GM23338 (cell line): ENCODE results near the gene SMOC2. TPM values are rescaled to one million over a fixed set of nuclear protein-coding genes. Genes with fewer than 3 reads are reported as not detected.

Experiments
- ATAC-seq: fragments of 200-7000 bp; cut with Tn5 transposase; 3 replicates; pipeline ENCODE4 v1.9.1; 2020
- DNase-seq: peaks from one replicate; pipeline ENCODE4 v3.0.0-alpha.2; 2015; ENCODE audit warnings: low spot score
- H2AFZ ChIP-seq: fragments of 200-600 bp; sonication (generic); 2 replicates; pipeline ENCODE4 v1.8.0; 2016; ENCODE audit warnings: antibody characterized with exemption, mild to moderate bottlenecking, moderate library complexity
- H3F3A ChIP-seq: fragments of 200-600 bp; sonication (generic); replicated peaks from 2 replicates; pipeline ENCODE4 v1.8.0; 2017; ENCODE audit warnings: antibody characterized with exemption, mixed run types, low read depth
- H3K27ac ChIP-seq: fragments of 200-600 bp; sonication (generic); 2 replicates; pipeline ENCODE4 v1.6.1; 2016; ENCODE audit warnings: low read depth
- H3K27me3 ChIP-seq: fragments of 200-600 bp; sonication (generic); 2 replicates; pipeline ENCODE4 v1.8.0; 2016; ENCODE audit warnings: mild to moderate bottlenecking, mixed run types, moderate library complexity; ENCODE audit not compliant: insufficient read depth
- H3K36me3 ChIP-seq: fragments of 200-600 bp; sonication (generic); 2 replicates; pipeline ENCODE4 v1.8.0; 2016; ENCODE audit warnings: mild to moderate bottlenecking; ENCODE audit not compliant: insufficient read depth
- H3K4me1 ChIP-seq: fragments of 200-600 bp; sonication (generic); 2 replicates; pipeline ENCODE4 v1.8.0; 2016; ENCODE audit warnings: mild to moderate bottlenecking, moderate library complexity; ENCODE audit not compliant: insufficient read depth
- H3K4me2 ChIP-seq: fragments of 200-600 bp; sonication (generic); 2 replicates; pipeline ENCODE4 v1.7.1; 2017; ENCODE audit warnings: mixed run types
- H3K4me3 ChIP-seq: fragments of 200-600 bp; sonication (generic); 2 replicates; pipeline ENCODE4 v1.6.1; 2016; ENCODE audit warnings: mixed run types
- H3K79me2 ChIP-seq: fragments of 200-600 bp; sonication (generic); replicated peaks from 2 replicates; pipeline ENCODE4 v1.8.0; 2017; ENCODE audit warnings: mild to moderate bottlenecking; ENCODE audit not compliant: insufficient read depth
- H3K9me2 ChIP-seq: fragments of 200-600 bp; sonication (generic); 2 replicates; pipeline ENCODE4 v1.8.0; 2017; ENCODE audit not compliant: insufficient read depth
- H4K20me1 ChIP-seq: fragments of 200-600 bp; sonication (generic); replicated peaks from 2 replicates; pipeline ENCODE4 v1.8.0; 2017; ENCODE audit warnings: mild to moderate bottlenecking; ENCODE audit not compliant: insufficient read depth
- H3K27ac Mint-ChIP-seq: 2 replicates; pipeline ENCODE4 v1.8.0; 2020; ENCODE audit warnings: inconsistent platforms, mild to moderate bottlenecking, moderate library complexity, mixed read lengths
- H3K27me3 Mint-ChIP-seq: 3 replicates; pipeline ENCODE4 v1.8.0; 2022; ENCODE audit warnings: low read depth, mild to moderate bottlenecking, moderate library complexity, mixed read lengths, inconsistent platforms; ENCODE audit not compliant: insufficient read depth, poor library complexity
- H3K36me3 Mint-ChIP-seq: 3 replicates; pipeline ENCODE4 v1.8.0; 2021; ENCODE audit warnings: low read depth, mild to moderate bottlenecking, inconsistent platforms, moderate library complexity, mixed read lengths
- H3K4me1 Mint-ChIP-seq: 3 replicates; pipeline ENCODE4 v1.8.0; 2020; ENCODE audit warnings: mild to moderate bottlenecking, inconsistent platforms, mixed read lengths
- H3K4me3 Mint-ChIP-seq: 3 replicates; pipeline ENCODE4 v1.8.0; 2021; ENCODE audit warnings: moderate library complexity, mild to moderate bottlenecking, inconsistent platforms, mixed read lengths
- H3K9me3 Mint-ChIP-seq: 3 replicates; pipeline ENCODE4 v1.8.0; 2020; ENCODE audit warnings: moderate library complexity, mild to moderate bottlenecking, inconsistent platforms, mixed read lengths
- CREB1 ChIP-seq: fragments of 250-450 bp; sonication (Bioruptor Pico); IDR thresholded peaks from 2 replicates; pipeline ENCODE4 v1.5.0; 2020; ENCODE audit warnings: low read depth, mild to moderate bottlenecking, moderate library complexity
- CTCF ChIP-seq, 2 experiments: fragments of 200-600 bp in 1 of 2; sonication (generic) in 1 of 2; conservative IDR thresholded peaks; 2 replicates each; pipeline versions ENCODE4 v1.5.1 to v1.6.1; 2016 to 2017; ENCODE audit warnings: antibody characterized with exemption in 2 of 2, low read depth in 2 of 2, mild to moderate bottlenecking in 2 of 2, moderate library complexity in 1 of 2
- JUNB ChIP-seq: IDR thresholded peaks from one replicate; pipeline ENCODE4 v1.6.1; 2016; ENCODE audit warnings: antibody characterized with exemption; ENCODE audit not compliant: unreplicated experiment
- NANOG ChIP-seq: IDR thresholded peaks from 2 replicates; pipeline ENCODE4 v1.6.1; 2016; ENCODE audit warnings: antibody characterized with exemption, borderline replicate concordance
- STAT1 ChIP-seq: IDR thresholded peaks from one replicate; pipeline ENCODE4 v1.6.1; 2016; ENCODE audit warnings: antibody characterized with exemption; ENCODE audit not compliant: unreplicated experiment
- ZNF114 ChIP-seq: fragments of 250-450 bp; sonication (Bioruptor Pico); IDR thresholded peaks from 2 replicates; pipeline ENCODE4 v1.5.0; 2020; ENCODE audit warnings: mild to moderate bottlenecking, moderate library complexity
- ZNF331 ChIP-seq: fragments of 250-450 bp; sonication (Bioruptor Pico); IDR thresholded peaks from 2 replicates; pipeline ENCODE4 v1.5.0; 2020; ENCODE audit warnings: low read depth, mild to moderate bottlenecking, moderate library complexity
- polyA plus RNA-seq: library from polyadenylated mRNA; unstranded; fragments of >200 nt; fragmentation: Nextera tagmentation; extraction: Ambion mirVana; gene quantifications from 2 replicates; pipeline ENCODE4 v1.2.1, GENCODE V29; 2016
- total RNA-seq: library from RNA; depleted of rRNA; stranded (reverse); fragments of >200 nt; shearing (Covaris generic); gene quantifications from 2 replicates; pipeline ENCODE4 v1.2.3, GENCODE V29; 2014
- TF ChIP-seq, protein P1 (sequence below): fragments of 250-450 bp; sonication (Bioruptor Pico); IDR thresholded peaks from 2 replicates; pipeline ENCODE4 v1.5.0; 2020; ENCODE audit warnings: mild to moderate bottlenecking, moderate library complexity
- TF ChIP-seq, protein P2 (sequence below): IDR thresholded peaks from 2 replicates; pipeline ENCODE4 v1.6.1; 2016; ENCODE audit warnings: antibody characterized with exemption

The SMOC2 gene
- total and polyA plus RNA-seq, 2 experiments from 2014 or later, result 4.3 to 6.5 TPM

DNA sequence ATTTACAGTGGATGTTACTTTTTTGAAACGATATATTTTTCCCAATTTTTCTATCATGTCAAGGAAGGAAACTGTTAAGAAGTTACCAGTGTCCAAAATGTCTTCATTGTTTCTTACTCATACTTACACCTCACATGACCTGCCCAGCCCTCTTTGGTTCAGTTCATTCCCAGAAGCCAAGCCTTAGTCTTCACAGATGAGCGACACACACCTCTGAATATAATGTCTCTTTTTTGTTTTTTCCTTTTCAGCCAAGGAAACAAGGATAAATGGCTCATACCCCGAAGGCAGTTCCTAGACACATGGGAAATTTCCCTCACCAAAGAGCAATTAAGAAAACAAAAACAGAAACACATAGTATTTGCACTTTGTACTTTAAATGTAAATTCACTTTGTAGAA, 225.2 kb downstream of the SMOC2 start:
- Histone ChIP-seq H3K27ac (no peak overlapping the region), H3K36me3 (no peaks in the 10 kb centered on the region), H3K4me1 (peaks cover 25% of the 10 kb centered on the region), H4K20me1 (no peaks in the 10 kb centered on the region), H3K4me2 (no peak overlapping the region), H3K4me3 (no peak overlapping the region), H3F3A (no peaks in the 10 kb centered on the region), H3K27me3 (no peaks in the 10 kb centered on the region), H2AFZ (no peak overlapping the region), H3K9me2 (peaks cover 11% of the 10 kb centered on the region), H3K79me2 (no peaks in the 10 kb centered on the region)
- Mint-ChIP-seq H3K27ac (peak overlapping the region; percentile 42; the same call in 1 of the 2 replicates), H3K9me3 (peaks cover 11% of the 10 kb centered on the region; the same call in 2 of the 3 replicates), H3K4me3 (no peak overlapping the region), H3K27me3 (peaks cover 8% of the 10 kb centered on the region), H3K36me3 (peaks cover 11% of the 10 kb centered on the region; the same call in 2 of the 3 replicates), H3K4me1 (peaks cover 25% of the 10 kb centered on the region)
- TF ChIP-seq, protein P1, sequence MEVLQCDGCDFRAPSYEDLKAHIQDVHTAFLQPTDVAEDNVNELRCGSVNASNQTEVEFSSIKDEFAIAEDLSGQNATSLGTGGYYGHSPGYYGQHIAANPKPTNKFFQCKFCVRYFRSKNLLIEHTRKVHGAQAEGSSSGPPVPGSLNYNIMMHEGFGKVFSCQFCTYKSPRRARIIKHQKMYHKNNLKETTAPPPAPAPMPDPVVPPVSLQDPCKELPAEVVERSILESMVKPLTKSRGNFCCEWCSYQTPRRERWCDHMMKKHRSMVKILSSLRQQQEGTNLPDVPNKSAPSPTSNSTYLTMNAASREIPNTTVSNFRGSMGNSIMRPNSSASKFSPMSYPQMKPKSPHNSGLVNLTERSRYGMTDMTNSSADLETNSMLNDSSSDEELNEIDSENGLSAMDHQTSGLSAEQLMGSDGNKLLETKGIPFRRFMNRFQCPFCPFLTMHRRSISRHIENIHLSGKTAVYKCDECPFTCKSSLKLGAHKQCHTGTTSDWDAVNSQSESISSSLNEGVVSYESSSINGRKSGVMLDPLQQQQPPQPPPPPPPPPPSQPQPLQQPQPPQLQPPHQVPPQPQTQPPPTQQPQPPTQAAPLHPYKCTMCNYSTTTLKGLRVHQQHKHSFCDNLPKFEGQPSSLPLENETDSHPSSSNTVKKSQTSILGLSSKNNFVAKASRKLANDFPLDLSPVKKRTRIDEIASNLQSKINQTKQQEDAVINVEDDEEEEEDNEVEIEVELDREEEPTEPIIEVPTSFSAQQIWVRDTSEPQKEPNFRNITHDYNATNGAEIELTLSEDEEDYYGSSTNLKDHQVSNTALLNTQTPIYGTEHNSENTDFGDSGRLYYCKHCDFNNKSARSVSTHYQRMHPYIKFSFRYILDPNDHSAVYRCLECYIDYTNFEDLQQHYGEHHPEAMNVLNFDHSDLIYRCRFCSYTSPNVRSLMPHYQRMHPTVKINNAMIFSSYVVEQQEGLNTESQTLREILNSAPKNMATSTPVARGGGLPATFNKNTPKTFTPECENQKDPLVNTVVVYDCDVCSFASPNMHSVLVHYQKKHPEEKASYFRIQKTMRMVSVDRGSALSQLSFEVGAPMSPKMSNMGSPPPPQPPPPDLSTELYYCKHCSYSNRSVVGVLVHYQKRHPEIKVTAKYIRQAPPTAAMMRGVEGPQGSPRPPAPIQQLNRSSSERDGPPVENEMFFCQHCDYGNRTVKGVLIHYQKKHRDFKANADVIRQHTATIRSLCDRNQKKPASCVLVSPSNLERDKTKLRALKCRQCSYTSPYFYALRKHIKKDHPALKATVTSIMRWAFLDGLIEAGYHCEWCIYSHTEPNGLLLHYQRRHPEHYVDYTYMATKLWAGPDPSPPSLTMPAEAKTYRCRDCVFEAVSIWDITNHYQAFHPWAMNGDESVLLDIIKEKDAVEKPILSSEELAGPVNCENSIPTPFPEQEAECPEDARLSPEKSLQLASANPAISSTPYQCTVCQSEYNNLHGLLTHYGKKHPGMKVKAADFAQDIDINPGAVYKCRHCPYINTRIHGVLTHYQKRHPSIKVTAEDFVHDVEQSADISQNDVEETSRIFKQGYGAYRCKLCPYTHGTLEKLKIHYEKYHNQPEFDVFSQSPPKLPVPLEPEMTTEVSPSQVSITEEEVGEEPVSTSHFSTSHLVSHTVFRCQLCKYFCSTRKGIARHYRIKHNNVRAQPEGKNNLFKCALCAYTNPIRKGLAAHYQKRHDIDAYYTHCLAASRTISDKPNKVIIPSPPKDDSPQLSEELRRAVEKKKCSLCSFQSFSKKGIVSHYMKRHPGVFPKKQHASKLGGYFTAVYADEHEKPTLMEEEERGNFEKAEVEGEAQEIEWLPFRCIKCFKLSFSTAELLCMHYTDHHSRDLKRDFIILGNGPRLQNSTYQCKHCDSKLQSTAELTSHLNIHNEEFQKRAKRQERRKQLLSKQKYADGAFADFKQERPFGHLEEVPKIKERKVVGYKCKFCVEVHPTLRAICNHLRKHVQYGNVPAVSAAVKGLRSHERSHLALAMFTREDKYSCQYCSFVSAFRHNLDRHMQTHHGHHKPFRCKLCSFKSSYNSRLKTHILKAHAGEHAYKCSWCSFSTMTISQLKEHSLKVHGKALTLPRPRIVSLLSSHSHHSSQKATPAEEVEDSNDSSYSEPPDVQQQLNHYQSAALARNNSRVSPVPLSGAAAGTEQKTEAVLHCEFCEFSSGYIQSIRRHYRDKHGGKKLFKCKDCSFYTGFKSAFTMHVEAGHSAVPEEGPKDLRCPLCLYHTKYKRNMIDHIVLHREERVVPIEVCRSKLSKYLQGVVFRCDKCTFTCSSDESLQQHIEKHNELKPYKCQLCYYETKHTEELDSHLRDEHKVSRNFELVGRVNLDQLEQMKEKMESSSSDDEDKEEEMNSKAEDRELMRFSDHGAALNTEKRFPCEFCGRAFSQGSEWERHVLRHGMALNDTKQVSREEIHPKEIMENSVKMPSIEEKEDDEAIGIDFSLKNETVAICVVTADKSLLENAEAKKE (CRISPR knock-in tag), result no peak
- TF ChIP-seq NANOG (no peak), ZNF114 (CRISPR knock-in tag) (no peak)
- DNase-seq (no peak), ATAC-seq (no peak)

GRCh38 chr6:168666699-168667427, 225.9 kb downstream of the SMOC2 start:
- TF ChIP-seq ZNF331 (no peak), CREB1 (CRISPR knock-in tag) (no peak), JUNB (no peak), ZNF114 (CRISPR knock-in tag) (no peak), CTCF (conservative IDR thresholded peaks at IDR 0.05; ENCODE audit: low read depth in 2 of 2) (no peak), STAT1 (no peak)
- TF ChIP-seq, protein P2, sequence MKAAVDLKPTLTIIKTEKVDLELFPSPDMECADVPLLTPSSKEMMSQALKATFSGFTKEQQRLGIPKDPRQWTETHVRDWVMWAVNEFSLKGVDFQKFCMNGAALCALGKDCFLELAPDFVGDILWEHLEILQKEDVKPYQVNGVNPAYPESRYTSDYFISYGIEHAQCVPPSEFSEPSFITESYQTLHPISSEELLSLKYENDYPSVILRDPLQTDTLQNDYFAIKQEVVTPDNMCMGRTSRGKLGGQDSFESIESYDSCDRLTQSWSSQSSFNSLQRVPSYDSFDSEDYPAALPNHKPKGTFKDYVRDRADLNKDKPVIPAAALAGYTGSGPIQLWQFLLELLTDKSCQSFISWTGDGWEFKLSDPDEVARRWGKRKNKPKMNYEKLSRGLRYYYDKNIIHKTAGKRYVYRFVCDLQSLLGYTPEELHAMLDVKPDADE, result no peak
- Histone ChIP-seq H3K4me3 (no peak overlapping the region), H3K9me2 (peaks cover 11% of the 10 kb centered on the region), H3K27me3 (no peaks in the 10 kb centered on the region), H3F3A (no peaks in the 10 kb centered on the region), H4K20me1 (no peaks in the 10 kb centered on the region), H3K27ac (no peak overlapping the region), H3K79me2 (no peaks in the 10 kb centered on the region), H2AFZ (no peak overlapping the region), H3K4me1 (peaks cover 25% of the 10 kb centered on the region), H3K4me2 (0 out of 2 replicates have a peak overlapping the region, but pooled peaks have one; percentile 14), H3K36me3 (no peaks in the 10 kb centered on the region)
- Mint-ChIP-seq H3K36me3 (peaks cover 11% of the 10 kb centered on the region; the same call in 2 of the 3 replicates), H3K27me3 (peaks cover 8% of the 10 kb centered on the region), H3K4me3 (no peak overlapping the region), H3K4me1 (peaks cover 25% of the 10 kb centered on the region), H3K27ac (no peak overlapping the region), H3K9me3 (peaks cover 11% of the 10 kb centered on the region; the same call in 2 of the 3 replicates)
- no peak for DNase-seq
- peak; percentile 40 for ATAC-seq
